ENCODE data around the gene USP48. TPM values are rescaled to one million over a fixed set of nuclear protein-coding genes. Genes with fewer than 3 reads are reported as not detected.

Gene USP48
- total and polyA plus RNA-seq, 7 donors: 12.6 to 77.0 (median 47.1) TPM

- intact Hi-C loops (cut with DNase I): no loop called here
- Histone ChIP-seq H3K4me1 (no peaks in the 10 kb centered on the region), H3K36me3 (peaks cover 4 to 95% (median 35%) of the 10 kb centered on the region in 4 donors), H3K27ac (no peak overlapping the region), H3K27me3 (no peaks in the 10 kb centered on the region), H3K9me3 (no peaks in the 10 kb centered on the region), H3K4me3 (no peak overlapping the region)
- TF ChIP-seq EP300 (IDR thresholded peaks at IDR 0.05) (no peak), CTCF (IDR thresholded peaks at IDR 0.05) (no peak), POLR2A (IDR thresholded peaks at IDR 0.05) (no peak), POLR2AphosphoS5 (IDR thresholded peaks at IDR 0.05) (no peak)
- DNase-seq: no peak
- 68 to 73% methylated on average over 5 of the region's 5 CpGs for WGBS, 2 donors
Measured at GRCh38 chr1:21704145-21704544, 78.8 kb downstream of the USP48 start.

- no peaks in the 10 kb centered on the region for H3K9me3 ChIP-seq
- WGBS, 2 donors: 60 to 79% methylated on average over 3 of the region's 3 CpGs
- no peak overlapping the region for H3K4me3 ChIP-seq
- no peak for DNase-seq
- H3K4me1 ChIP-seq: no peaks in the 10 kb centered on the region
- no peak overlapping the region for H3K27ac ChIP-seq
- intact Hi-C loops (cut with DNase I): no loop called here
- no peak for TF ChIP-seq POLR2AphosphoS5 (IDR thresholded peaks at IDR 0.05)
- TF ChIP-seq EP300 (IDR thresholded peaks at IDR 0.05): no peak
- no peak for TF ChIP-seq POLR2A (IDR thresholded peaks at IDR 0.05)
- no peak for TF ChIP-seq CTCF (IDR thresholded peaks at IDR 0.05)
- H3K27me3 ChIP-seq: no peaks in the 10 kb centered on the region
- peaks cover 4 to 89% (median 36%) of the 10 kb centered on the region in 4 donors for H3K36me3 ChIP-seq
Measured at GRCh38 chr1:21703318-21703963, 79.5 kb downstream of the USP48 start.

- DNase-seq: no peak
- Histone ChIP-seq H3K27ac (no peak overlapping the region), H3K9me3 (no peaks in the 10 kb centered on the region), H3K27me3 (no peaks in the 10 kb centered on the region), H3K4me1 (no peaks in the 10 kb centered on the region), H3K4me3 (no peak overlapping the region), H3K36me3 (peaks cover 4 to 83% (median 34%) of the 10 kb centered on the region in 4 donors)
- intact Hi-C loops (cut with DNase I): no loop called here
- WGBS, 2 donors: 95 to 98% methylated on average over 4 of the region's 4 CpGs
- TF ChIP-seq CTCF (IDR thresholded peaks at IDR 0.05) (no peak), POLR2A (IDR thresholded peaks at IDR 0.05) (no peak), POLR2AphosphoS5 (IDR thresholded peaks at IDR 0.05) (no peak), EP300 (IDR thresholded peaks at IDR 0.05) (no peak)
Measured at GRCh38 chr1:21702780-21703179, 80.2 kb downstream of the USP48 start.

GRCh38 chr1:21701401-21701800 lies 81.5 kb downstream of the USP48 start:
- Histone ChIP-seq H3K9me3 (no peaks in the 10 kb centered on the region), H3K36me3 (peaks cover 4 to 75% (median 35%) of the 10 kb centered on the region in 4 donors), H3K4me3 (no peak overlapping the region), H3K27ac (no peak overlapping the region), H3K27me3 (no peaks in the 10 kb centered on the region), H3K4me1 (no peaks in the 10 kb centered on the region)
- TF ChIP-seq POLR2AphosphoS5 (IDR thresholded peaks at IDR 0.05): no peak
- TF ChIP-seq POLR2A (IDR thresholded peaks at IDR 0.05): no peak
- no peak for TF ChIP-seq CTCF (IDR thresholded peaks at IDR 0.05)
- TF ChIP-seq EP300 (IDR thresholded peaks at IDR 0.05): no peak
- WGBS, 2 donors: 94 to 95% methylated on average over 6 of the region's 6 CpGs
- DNase-seq: no peak
- intact Hi-C loops (cut with DNase I): no loop called here

GRCh38 chr1:21700094-21700493 lies 82.9 kb downstream of the USP48 start:
- H3K9me3 ChIP-seq: no peaks in the 10 kb centered on the region
- no peaks in the 10 kb centered on the region for H3K4me1 ChIP-seq
- no peaks in the 10 kb centered on the region for H3K27me3 ChIP-seq
- no peak for DNase-seq
- peaks cover 4 to 75% (median 33%) of the 10 kb centered on the region in 4 donors for H3K36me3 ChIP-seq
- TF ChIP-seq POLR2A (IDR thresholded peaks at IDR 0.05) (no peak), POLR2AphosphoS5 (IDR thresholded peaks at IDR 0.05) (no peak), CTCF (IDR thresholded peaks at IDR 0.05) (no peak), EP300 (IDR thresholded peaks at IDR 0.05) (no peak)
- H3K4me3 ChIP-seq: no peak overlapping the region
- 70 to 89% methylated on average over 4 of the region's 4 CpGs for WGBS, 2 donors
- intact Hi-C loops (cut with DNase I): no loop called here
- H3K27ac ChIP-seq: no peak overlapping the region
